ENCODE measurements around the gene MRPL27.

MRPL27 gene

GRCh38 chr17:50353600-50354195 lies 19.3 kb downstream of the MRPL27 start:
- peaks cover 18% of the 10 kb centered on the region for H3K36me3 ChIP-seq (replicated peaks; ENCODE audit: low read depth, low read length)
- no peaks in the 10 kb centered on the region for H3K27me3 ChIP-seq (ENCODE audit: low read depth, low read length)
- no peak overlapping the region for H3K4me3 ChIP-seq (ENCODE audit: low read length)
- TF ChIP-seq CTCF (IDR thresholded peaks at IDR 0.05; ENCODE audit: low read depth, low read length): no peak
- TF ChIP-seq EZH2phosphoT487 (IDR thresholded peaks at IDR 0.05; ENCODE audit: low read depth): no peak
- peaks cover 2% of the 10 kb centered on the region; the same call in 1 of the 2 replicates for H3K79me2 ChIP-seq (ENCODE audit: low read length)
- H4K20me1 ChIP-seq (ENCODE audit: insufficient read depth, low read length): peaks cover 13% of the 10 kb centered on the region; the same call in 1 of the 2 replicates
- H3K9me3 ChIP-seq (ENCODE audit: insufficient read depth, low read length): no peaks in the 10 kb centered on the region
- no peak overlapping the region for H3K27ac ChIP-seq (ENCODE audit: low read length)
- H3K4me2 ChIP-seq (ENCODE audit: low read length): no peak overlapping the region
- H2AFZ ChIP-seq (ENCODE audit: low read depth, low read length): no peak overlapping the region
- H3K9ac ChIP-seq (ENCODE audit: low read length): no peak overlapping the region
- no peaks in the 10 kb centered on the region for H3K4me1 ChIP-seq (ENCODE audit: low read length)

DNA sequence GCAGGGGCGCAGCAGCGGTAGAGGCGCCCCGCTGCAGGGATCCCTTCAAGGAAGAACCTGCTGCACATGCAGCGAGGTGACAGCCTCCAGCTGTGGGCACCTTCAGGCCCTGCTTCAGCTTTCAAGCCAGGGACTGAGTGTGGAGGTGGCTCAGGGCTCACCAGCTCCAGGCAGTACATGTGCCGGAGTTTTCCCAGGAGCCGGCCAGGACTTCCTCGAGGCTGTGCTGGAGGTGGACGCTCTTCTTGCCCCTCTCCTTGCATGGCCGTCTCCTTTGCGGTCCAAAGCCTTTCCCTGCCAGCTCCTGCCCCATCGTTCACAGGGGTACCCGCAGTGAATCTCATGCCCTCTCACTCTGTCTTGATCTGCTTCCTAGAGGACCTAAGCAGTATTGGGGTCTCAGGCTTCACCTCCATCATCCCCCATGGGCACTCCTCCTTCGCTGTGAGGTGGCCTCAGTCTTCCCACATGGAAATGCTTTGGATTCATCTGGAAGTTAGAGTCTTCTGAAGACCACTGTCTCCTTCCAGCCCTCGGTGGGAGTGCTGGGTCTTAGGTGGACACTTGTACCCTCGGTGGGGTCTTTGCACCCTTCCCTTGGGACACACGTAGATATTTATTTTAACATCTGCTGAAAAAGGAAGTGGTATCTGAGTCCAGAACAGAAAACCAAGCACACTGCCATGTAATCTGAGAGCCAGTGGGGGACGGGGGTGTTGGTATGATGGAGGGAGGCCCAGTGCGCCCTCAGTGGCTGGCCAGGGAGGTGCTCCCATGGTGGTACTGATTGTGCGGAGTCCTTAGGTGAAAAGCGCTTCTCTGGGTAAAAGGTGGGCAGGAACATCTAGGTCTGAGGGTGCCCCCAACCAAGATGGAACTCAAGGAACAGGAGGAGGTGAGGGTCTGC lies 20.0 kb downstream of the MRPL27 start:
- Histone ChIP-seq H3K4me3 (ENCODE audit: low read length) (no peak overlapping the region), H3K27me3 (ENCODE audit: low read depth, low read length) (no peaks in the 10 kb centered on the region), H3K27ac (ENCODE audit: low read length) (no peak overlapping the region), H3K4me1 (ENCODE audit: low read length) (no peaks in the 10 kb centered on the region), H4K20me1 (ENCODE audit: insufficient read depth, low read length) (peaks cover 17% of the 10 kb centered on the region; the same call in 1 of the 2 replicates), H3K79me2 (ENCODE audit: low read length) (peaks cover 8% of the 10 kb centered on the region), H3K9ac (ENCODE audit: low read length) (no peak overlapping the region), H3K36me3 (replicated peaks; ENCODE audit: low read depth, low read length) (peaks cover 13% of the 10 kb centered on the region), H3K4me2 (ENCODE audit: low read length) (no peak overlapping the region), H3K9me3 (ENCODE audit: insufficient read depth, low read length) (no peaks in the 10 kb centered on the region), H2AFZ (ENCODE audit: low read depth, low read length) (no peak overlapping the region)
- no peak for TF ChIP-seq EZH2phosphoT487 (IDR thresholded peaks at IDR 0.05; ENCODE audit: low read depth)
- no peak for TF ChIP-seq CTCF (IDR thresholded peaks at IDR 0.05; ENCODE audit: low read depth, low read length)

GRCh38 chr17:50352072-50352692 lies 20.8 kb downstream of the MRPL27 start:
- Histone ChIP-seq H3K4me1 (ENCODE audit: low read length) (peaks cover 3% of the 10 kb centered on the region), H4K20me1 (ENCODE audit: insufficient read depth, low read length) (peaks cover 24% of the 10 kb centered on the region; the same call in 1 of the 2 replicates), H3K27me3 (ENCODE audit: low read depth, low read length) (no peaks in the 10 kb centered on the region), H3K27ac (ENCODE audit: low read length) (no peak overlapping the region), H3K36me3 (replicated peaks; ENCODE audit: low read depth, low read length) (peaks cover 11% of the 10 kb centered on the region), H3K4me2 (ENCODE audit: low read length) (no peak overlapping the region), H3K79me2 (ENCODE audit: low read length) (peaks cover 15% of the 10 kb centered on the region), H3K9me3 (ENCODE audit: insufficient read depth, low read length) (no peaks in the 10 kb centered on the region), H3K9ac (ENCODE audit: low read length) (no peak overlapping the region), H3K4me3 (ENCODE audit: low read length) (no peak overlapping the region), H2AFZ (ENCODE audit: low read depth, low read length) (no peak overlapping the region)
- TF ChIP-seq EZH2phosphoT487 (IDR thresholded peaks at IDR 0.05; ENCODE audit: low read depth): no peak
- no peak for TF ChIP-seq CTCF (IDR thresholded peaks at IDR 0.05; ENCODE audit: low read depth, low read length)

DNA sequence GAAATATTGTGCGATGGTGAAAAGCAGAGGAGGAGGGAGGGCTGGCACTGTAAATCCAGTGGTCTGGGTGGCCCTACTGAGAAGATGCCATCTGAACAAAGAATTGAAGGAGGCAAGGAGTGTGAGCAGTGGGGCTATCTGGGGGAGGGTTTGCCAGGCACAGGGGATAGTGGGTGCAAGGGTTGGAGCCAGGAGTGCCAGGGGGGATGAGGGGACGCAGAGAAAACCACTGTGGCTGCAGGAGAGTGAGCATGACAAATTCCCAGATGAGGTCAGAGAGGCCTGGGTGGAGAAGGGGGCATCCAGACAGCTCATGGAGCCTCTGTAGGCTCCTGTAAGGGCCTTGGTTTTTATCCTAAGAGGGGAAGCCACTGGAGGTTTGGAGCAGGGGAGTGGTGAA lies 22.3 kb downstream of the MRPL27 start:
- Histone ChIP-seq H3K4me3 (ENCODE audit: low read length) (no peak overlapping the region), H3K79me2 (ENCODE audit: low read length) (peaks cover 25% of the 10 kb centered on the region), H3K4me1 (ENCODE audit: low read length) (peaks cover 8% of the 10 kb centered on the region), H2AFZ (ENCODE audit: low read depth, low read length) (no peak overlapping the region), H3K27ac (ENCODE audit: low read length) (no peak overlapping the region), H3K4me2 (ENCODE audit: low read length) (no peak overlapping the region), H3K36me3 (replicated peaks; ENCODE audit: low read depth, low read length) (peaks cover 4% of the 10 kb centered on the region), H3K9me3 (ENCODE audit: insufficient read depth, low read length) (no peaks in the 10 kb centered on the region), H3K27me3 (ENCODE audit: low read depth, low read length) (no peaks in the 10 kb centered on the region), H3K9ac (ENCODE audit: low read length) (no peak overlapping the region), H4K20me1 (ENCODE audit: insufficient read depth, low read length) (peaks cover 28% of the 10 kb centered on the region; the same call in 1 of the 2 replicates)
- TF ChIP-seq CTCF (IDR thresholded peaks at IDR 0.05; ENCODE audit: low read depth, low read length) (no peak), EZH2phosphoT487 (IDR thresholded peaks at IDR 0.05; ENCODE audit: low read depth) (no peak)
